Psoas muscle (tissue), 8 donors: ENCODE data around the gene UBE2C. TPM values are rescaled to one million over a fixed set of nuclear protein-coding genes. Genes with fewer than 3 reads are reported as not detected.

Source experiments
- ATAC-seq, 4 donors: fragments of 200-7000 bp; cut with Tn5 transposase; one replicate each; pipeline ENCODE4 v1.9.1; 2020; ENCODE audit warnings: moderate library complexity in 3 of 4, mild to moderate bottlenecking in 2 of 4
- DNase-seq, 2 donors: peaks; one replicate each; pipeline ENCODE4 v3.0.0-alpha.2; 2020
- H3K27ac ChIP-seq: fragments of 200-600 bp; one replicate; pipeline ENCODE4 v1.8.0; 2022
- H3K27me3 ChIP-seq, 3 donors: fragments of 200-600 bp in 1 of 3; one replicate each; pipeline versions ENCODE4 v1.6.1 to v1.8.0; 2013 to 2022; ENCODE audit warnings: low read length in 2 of 3, mild to moderate bottlenecking in 2 of 3, moderate library complexity in 1 of 3; ENCODE audit not compliant: insufficient read depth in 3 of 3
- H3K36me3 ChIP-seq, 2 donors: fragments of 200-600 bp in 1 of 2; one replicate each; pipeline versions ENCODE4 v1.6.1 to v1.8.0; 2013 to 2022; ENCODE audit warnings: low read depth in 1 of 2, mild to moderate bottlenecking in 1 of 2, moderate library complexity in 1 of 2; ENCODE audit not compliant: insufficient read depth in 1 of 2
- H3K4me1 ChIP-seq: fragments of 200-600 bp; one replicate; pipeline ENCODE4 v1.8.0; 2022
- H3K4me3 ChIP-seq: fragments of 200-600 bp; one replicate; pipeline ENCODE4 v1.8.0; 2022; ENCODE audit warnings: mild to moderate bottlenecking
- H3K9me3 ChIP-seq: fragments of 200-600 bp; one replicate; pipeline ENCODE4 v1.8.0; 2022
- WGBS, 3 donors: extraction: QIAGEN DNeasy Blood & Tissue Kit; methylation state at CpG; one replicate each; pipeline versions ENCODE4 v1.1.6 to v1.1.7; 2013; 5-methylcytosine and 5-hydroxymethylcytosine counted together
- intact Hi-C, 2 donors: fragments of 100-400 bp; cut with DNase I; formaldehyde crosslinking; loops; one replicate each; pipeline versions ENCODE4 v1.11.0 to v1.14.2; 2022
- polyA plus RNA-seq, 3 donors: library from polyadenylated mRNA; stranded (reverse); fragments of 200-250 nt; gene quantifications; one replicate each; pipeline ENCODE4 v1.2.3, GENCODE V29; 2013
- total RNA-seq, 4 donors: library from RNA; stranded (reverse); fragmentation: NEBNext Ultra II Directional in 2 of 4; extraction: Animal tissue kit (Norgen Biotek cat#: 25700) in 2 of 4; gene quantifications; one replicate each; pipeline versions ENCODE4 v1.2.1 to v1.2.4, GENCODE V29; 2021 to 2023
- TF ChIP-seq, protein P1 (sequence below): fragments of 200-600 bp; IDR thresholded peaks from one replicate; pipeline ENCODE4 v1.8.0; 2022; ENCODE audit warnings: antibody characterized with exemption
- donor health status: healthy with polysubstance abuse.
- donor health status: DM: no; HTN: no; CAD: no; lungs with moderate emphysema.
- donor health status: Bipolar disorder and iron deficiency.
- donor health status: healthy.
- donor health status: DM: yes; HTN: yes; CAD: no.
- donor health status: DM: no; HTN: no; CAD: no.
- donor health status: DM: no; HTN: no; CAD: no.
- donor health status: DM: yes; HTN: yes; CAD: no.

UBE2C gene
- total and polyA plus RNA-seq, 7 donors = 0.32 to 0.42 (median 0.38) TPM; not detected in 1

- H3K4me1 ChIP-seq = no peaks in the 10 kb centered on the region
- TF ChIP-seq, protein P1, sequence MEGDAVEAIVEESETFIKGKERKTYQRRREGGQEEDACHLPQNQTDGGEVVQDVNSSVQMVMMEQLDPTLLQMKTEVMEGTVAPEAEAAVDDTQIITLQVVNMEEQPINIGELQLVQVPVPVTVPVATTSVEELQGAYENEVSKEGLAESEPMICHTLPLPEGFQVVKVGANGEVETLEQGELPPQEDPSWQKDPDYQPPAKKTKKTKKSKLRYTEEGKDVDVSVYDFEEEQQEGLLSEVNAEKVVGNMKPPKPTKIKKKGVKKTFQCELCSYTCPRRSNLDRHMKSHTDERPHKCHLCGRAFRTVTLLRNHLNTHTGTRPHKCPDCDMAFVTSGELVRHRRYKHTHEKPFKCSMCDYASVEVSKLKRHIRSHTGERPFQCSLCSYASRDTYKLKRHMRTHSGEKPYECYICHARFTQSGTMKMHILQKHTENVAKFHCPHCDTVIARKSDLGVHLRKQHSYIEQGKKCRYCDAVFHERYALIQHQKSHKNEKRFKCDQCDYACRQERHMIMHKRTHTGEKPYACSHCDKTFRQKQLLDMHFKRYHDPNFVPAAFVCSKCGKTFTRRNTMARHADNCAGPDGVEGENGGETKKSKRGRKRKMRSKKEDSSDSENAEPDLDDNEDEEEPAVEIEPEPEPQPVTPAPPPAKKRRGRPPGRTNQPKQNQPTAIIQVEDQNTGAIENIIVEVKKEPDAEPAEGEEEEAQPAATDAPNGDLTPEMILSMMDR = no peak
- 55 to 83% (median 72%) methylated on average over 4 of the region's 4 CpGs for WGBS, 3 donors
- no peak overlapping the region for H3K4me3 ChIP-seq
- no peak for ATAC-seq
- H3K27me3 ChIP-seq = no peaks in the 10 kb centered on the region
- H3K36me3 ChIP-seq = no peaks in the 10 kb centered on the region
- no peak overlapping the region for H3K27ac ChIP-seq
- DNase-seq = no peak
- intact Hi-C loops = no loop called here
- no peaks in the 10 kb centered on the region for H3K9me3 ChIP-seq
Observed at GRCh38 chr20:45782890-45783289, 29.6 kb upstream of the UBE2C start.

GRCh38 chr20:45783656-45784294, 28.7 kb upstream of the UBE2C start:
- H3K27ac ChIP-seq = no peak overlapping the region
- intact Hi-C loops = no loop called here
- no peak for DNase-seq
- WGBS, 3 donors = 48 to 64% (median 52%) methylated on average over 6 of the region's 6 CpGs
- no peaks in the 10 kb centered on the region for H3K9me3 ChIP-seq
- H3K27me3 ChIP-seq = no peaks in the 10 kb centered on the region
- TF ChIP-seq, protein P1 = no peak
- H3K4me1 ChIP-seq = no peaks in the 10 kb centered on the region
- no peaks in the 10 kb centered on the region for H3K36me3 ChIP-seq
- H3K4me3 ChIP-seq = no peak overlapping the region
- ATAC-seq = peak in 2 of 4 donors; percentile 20 to 26

GRCh38 chr20:45788351-45788750, 24.1 kb upstream of the UBE2C start:
- no peaks in the 10 kb centered on the region for H3K27me3 ChIP-seq
- no peaks in the 10 kb centered on the region for H3K9me3 ChIP-seq
- no peak for ATAC-seq
- no peak for DNase-seq
- intact Hi-C loops = no loop called here
- no peak overlapping the region for H3K4me3 ChIP-seq
- H3K4me1 ChIP-seq = peaks cover 5% of the 10 kb centered on the region
- TF ChIP-seq, protein P1 = no peak
- H3K36me3 ChIP-seq = peaks cover 0 to 6% of the 10 kb centered on the region in 2 donors
- WGBS, 3 donors = 67 to 75% (median 73%) methylated on average over 3 of the region's 3 CpGs
- H3K27ac ChIP-seq = no peak overlapping the region

GRCh38 chr20:45792317-45793118, 19.9 kb upstream of the UBE2C start:
- peaks cover 27% of the 10 kb centered on the region for H3K4me1 ChIP-seq
- TF ChIP-seq, protein P1 = no peak
- peaks cover 0 to 38% of the 10 kb centered on the region in 2 donors for H3K36me3 ChIP-seq
- no peaks in the 10 kb centered on the region for H3K27me3 ChIP-seq
- ATAC-seq = peak in 2 of 4 donors; percentile 0 to 2
- intact Hi-C loops = loop anchor here (10.0 kb wide), 2 partner anchors 292 to 438 kb away; partner anchors contain the start of gene NCOA5 (in 1 of the 2)
- no peak for DNase-seq
- H3K4me3 ChIP-seq = peak overlapping the region; percentile 85
- H3K9me3 ChIP-seq = no peaks in the 10 kb centered on the region
- WGBS, 3 donors = 16 to 19% (median 16%) methylated on average over 19 of the region's 19 CpGs
- peak overlapping the region; percentile 94 for H3K27ac ChIP-seq
